ENCODE measurements around the gene MRPS9.

- no peak for TF ChIP-seq TAF1 (IDR thresholded peaks at IDR 0.05; ENCODE audit: low read depth, low read length)
- no peak for TF ChIP-seq POLR2A (IDR thresholded peaks at IDR 0.05; ENCODE audit: low read depth, low read length)
- no peak for TF ChIP-seq SPI1 (IDR thresholded peaks at IDR 0.05; ENCODE audit: low read depth, low read length)
- TF ChIP-seq POLR2AphosphoS5 (IDR thresholded peaks at IDR 0.05; ENCODE audit: low read depth, low read length): no peak
- no peak for TF ChIP-seq PAX5 (IDR thresholded peaks at IDR 0.05; ENCODE audit: insufficient read depth, low read length, severe bottlenecking)
- TF ChIP-seq POU2F2 (IDR thresholded peaks at IDR 0.05; ENCODE audit: low read depth, low read length): no peak
Measured at GRCh38 chr2:105039559-105039958, 1.7 kb downstream of the MRPS9 start.

Measured in GM12891 (cell line).